Measurements from ENCODE around the gene RAB5B.

Gene RAB5B

GRCh38 chr12:55982319-55982936 is 8.6 kb downstream of the RAB5B start:
- no peak for TF ChIP-seq CTCF (IDR thresholded peaks at IDR 0.05)

- TF ChIP-seq CTCF (IDR thresholded peaks at IDR 0.05): no peak
Observed at GRCh38 chr12:55983232-55983842, 9.5 kb downstream of the RAB5B start.

GRCh38 chr12:55984861-55985260 is 11.0 kb downstream of the RAB5B start:
- no peak for TF ChIP-seq CTCF (IDR thresholded peaks at IDR 0.05)

- no peak for TF ChIP-seq CTCF (IDR thresholded peaks at IDR 0.05)
Observed at GRCh38 chr12:55985341-55985740, 11.5 kb downstream of the RAB5B start.

GRCh38 chr12:55991110-55991509 is 17.2 kb downstream of the RAB5B start:
- no peak for TF ChIP-seq CTCF (IDR thresholded peaks at IDR 0.05)

GRCh38 chr12:55993230-55993853 is 19.5 kb downstream of the RAB5B start:
- no peak for TF ChIP-seq CTCF (IDR thresholded peaks at IDR 0.05)

GRCh38 chr12:55995366-55995765 is 21.5 kb downstream of the RAB5B start:
- TF ChIP-seq CTCF (IDR thresholded peaks at IDR 0.05): no peak
